Gastrocnemius medialis (tissue), 4 donors: ENCODE data around the gene CCDC85A. TPM values are rescaled to one million over a fixed set of nuclear protein-coding genes. Genes with fewer than 3 reads are reported as not detected.

Source experiments
- ATAC-seq, 2 donors: fragments of 150-250 bp; one replicate each; pipeline ENCODE4 v1.9.1; 2016
- DNase-seq, 2 donors: peaks; one replicate each; pipeline ENCODE4 v3.0.0-alpha.2; 2019
- H3K27ac ChIP-seq, 4 donors: fragments of 200-600 bp; sonication (generic); 1 replicate in 1 of 4; 2 replicates in 3 of 4; pipeline ENCODE4 v1.5.1; 2016 to 2018; ENCODE audit warnings: mild to moderate bottlenecking in 2 of 4, moderate library complexity in 1 of 4
- H3K27me3 ChIP-seq, 3 donors: fragments of 200-600 bp; sonication (generic) in 2 of 3; 1 replicate in 1 of 3; 2 replicates in 2 of 3; pipeline versions ENCODE4 v1.5.1 to v1.6.0; 2016 to 2019; ENCODE audit warnings: mild to moderate bottlenecking in 1 of 3, moderate library complexity in 1 of 3
- H3K36me3 ChIP-seq, 2 donors: fragments of 200-600 bp; sonication (generic) in 1 of 2; one replicate each; pipeline ENCODE4 v1.5.1; 2017 to 2018
- H3K4me1 ChIP-seq, 2 donors: fragments of 200-600 bp; sonication (generic) in 1 of 2; one replicate each; pipeline ENCODE4 v1.5.1; 2016 to 2017; ENCODE audit warnings: mild to moderate bottlenecking in 2 of 2
- H3K4me3 ChIP-seq, 4 donors: fragments of 200-600 bp; sonication (generic) in 3 of 4; 1 replicate in 1 of 4; 2 replicates in 3 of 4; pipeline ENCODE4 v1.5.1; 2016 to 2019; ENCODE audit warnings: mild to moderate bottlenecking in 2 of 4
- H3K9me3 ChIP-seq, 3 donors: fragments of 200-600 bp; sonication (generic) in 2 of 3; 1 replicate in 1 of 3; 2 replicates in 2 of 3; pipeline ENCODE4 v1.5.1; 2016 to 2019
- POLR2A ChIP-seq, 2 donors: fragments of 450-650 bp; IDR thresholded peaks; one replicate each; pipeline ENCODE4 v1.6.1; 2017; ENCODE audit warnings: antibody characterized with exemption in 2 of 2, mild to moderate bottlenecking in 2 of 2, moderate library complexity in 2 of 2
- in situ Hi-C, 4 donors: fragments of 200-750 bp; cut with MboI; loops; one replicate each; pipeline versions ENCODE4 v1.15.0 to v1.8.0; 2017; ENCODE audit warnings: low sequenced_read_pairs in 4 of 4
- intact Hi-C: fragments of 100-400 bp; cut with DNase I; formaldehyde crosslinking; loops from one replicate; pipeline ENCODE4 v1.15.1; 2023; ENCODE audit warnings: low total_unique reads
- total RNA-seq, 4 donors: library from RNA; depleted of rRNA; stranded (reverse); fragments of >200 nt; gene quantifications; one replicate each; pipeline versions ENCODE4 v1.1.0 to v1.2.3, GENCODE V29; 2016
- TF ChIP-seq, protein P1 (sequence below), 5 experiments: fragments of 450-650 bp in 3 of 5; fragments of 200-600 bp in 2 of 5; sonication (generic) in 2 of 5; IDR thresholded peaks in 4 of 5; conservative IDR thresholded peaks in 1 of 5; 1 replicate in 4 of 5; 2 replicates in 1 of 5; pipeline ENCODE4 v1.5.1; 2016 to 2019; ENCODE audit warnings: antibody characterized with exemption in 5 of 5, mild to moderate bottlenecking in 3 of 5, moderate library complexity in 3 of 5

The CCDC85A gene
- total RNA-seq, 4 donors from 2014 or later: 4.6 to 8.2 (median 6.1) TPM

DNA sequence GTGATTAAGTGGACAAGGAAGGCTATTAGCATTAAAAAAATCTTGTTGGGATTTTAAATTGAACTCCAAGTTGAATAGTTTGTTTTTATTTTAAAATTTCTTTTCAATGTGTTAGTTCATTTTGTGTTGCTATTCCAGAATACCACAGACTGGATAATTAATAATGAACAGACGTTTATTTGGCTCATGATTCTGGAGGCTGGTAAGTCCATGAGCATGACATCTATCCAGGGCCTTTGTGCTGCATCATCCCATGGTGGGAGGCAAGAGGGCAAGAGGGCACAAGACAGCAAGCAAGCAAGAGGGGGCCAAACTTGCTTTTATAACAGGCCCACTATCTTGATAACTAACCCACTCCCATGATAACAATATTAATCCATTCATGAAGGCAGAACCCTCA is 22.5 kb downstream of the CCDC85A start:
- Histone ChIP-seq H3K27ac (no peak overlapping the region), H3K4me1 (no peaks in the 10 kb centered on the region), H3K4me3 (no peak overlapping the region), H3K27me3 (no peaks in the 10 kb centered on the region), H3K9me3 (no peaks in the 10 kb centered on the region), H3K36me3 (no peaks in the 10 kb centered on the region)
- DNase-seq: no peak
- ATAC-seq: no peak
- intact Hi-C loops (no loop called here), in situ Hi-C loops (no loop called here)
- TF ChIP-seq, protein P1, sequence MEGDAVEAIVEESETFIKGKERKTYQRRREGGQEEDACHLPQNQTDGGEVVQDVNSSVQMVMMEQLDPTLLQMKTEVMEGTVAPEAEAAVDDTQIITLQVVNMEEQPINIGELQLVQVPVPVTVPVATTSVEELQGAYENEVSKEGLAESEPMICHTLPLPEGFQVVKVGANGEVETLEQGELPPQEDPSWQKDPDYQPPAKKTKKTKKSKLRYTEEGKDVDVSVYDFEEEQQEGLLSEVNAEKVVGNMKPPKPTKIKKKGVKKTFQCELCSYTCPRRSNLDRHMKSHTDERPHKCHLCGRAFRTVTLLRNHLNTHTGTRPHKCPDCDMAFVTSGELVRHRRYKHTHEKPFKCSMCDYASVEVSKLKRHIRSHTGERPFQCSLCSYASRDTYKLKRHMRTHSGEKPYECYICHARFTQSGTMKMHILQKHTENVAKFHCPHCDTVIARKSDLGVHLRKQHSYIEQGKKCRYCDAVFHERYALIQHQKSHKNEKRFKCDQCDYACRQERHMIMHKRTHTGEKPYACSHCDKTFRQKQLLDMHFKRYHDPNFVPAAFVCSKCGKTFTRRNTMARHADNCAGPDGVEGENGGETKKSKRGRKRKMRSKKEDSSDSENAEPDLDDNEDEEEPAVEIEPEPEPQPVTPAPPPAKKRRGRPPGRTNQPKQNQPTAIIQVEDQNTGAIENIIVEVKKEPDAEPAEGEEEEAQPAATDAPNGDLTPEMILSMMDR (IDR thresholded peaks at IDR 0.05 in 4 of 5, conservative IDR thresholded peaks at IDR 0.05 in 1 of 5): no peak
- no peak for TF ChIP-seq POLR2A (IDR thresholded peaks at IDR 0.05)

DNA sequence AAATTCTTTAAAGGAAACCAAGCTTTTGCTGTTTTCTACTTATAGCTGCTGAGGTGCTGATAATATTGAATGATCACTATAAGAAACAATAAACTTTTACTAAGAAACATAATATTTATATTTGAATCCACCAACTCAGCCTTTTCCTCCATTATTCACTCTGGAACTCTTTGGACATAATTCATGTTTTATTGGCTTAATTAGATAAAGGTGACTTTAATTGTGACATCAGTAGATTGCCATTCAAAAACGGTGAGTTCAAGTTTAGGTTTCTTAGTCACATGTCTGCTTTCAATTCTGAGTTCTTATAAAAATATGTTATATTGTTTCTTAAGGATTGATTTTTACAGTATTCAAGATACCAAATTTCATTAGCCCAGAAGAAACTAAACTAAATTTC is 24.0 kb downstream of the CCDC85A start:
- in situ Hi-C loops (no loop called here), intact Hi-C loops (no loop called here)
- H3K27ac ChIP-seq: no peak overlapping the region
- H3K27me3 ChIP-seq: no peaks in the 10 kb centered on the region
- no peak for DNase-seq
- H3K4me1 ChIP-seq: no peaks in the 10 kb centered on the region
- H3K4me3 ChIP-seq: no peak overlapping the region
- no peaks in the 10 kb centered on the region for H3K9me3 ChIP-seq
- no peaks in the 10 kb centered on the region for H3K36me3 ChIP-seq
- no peak for TF ChIP-seq POLR2A (IDR thresholded peaks at IDR 0.05)
- TF ChIP-seq, protein P1 (IDR thresholded peaks at IDR 0.05 in 4 of 5, conservative IDR thresholded peaks at IDR 0.05 in 1 of 5): no peak
- no peak for ATAC-seq

DNA sequence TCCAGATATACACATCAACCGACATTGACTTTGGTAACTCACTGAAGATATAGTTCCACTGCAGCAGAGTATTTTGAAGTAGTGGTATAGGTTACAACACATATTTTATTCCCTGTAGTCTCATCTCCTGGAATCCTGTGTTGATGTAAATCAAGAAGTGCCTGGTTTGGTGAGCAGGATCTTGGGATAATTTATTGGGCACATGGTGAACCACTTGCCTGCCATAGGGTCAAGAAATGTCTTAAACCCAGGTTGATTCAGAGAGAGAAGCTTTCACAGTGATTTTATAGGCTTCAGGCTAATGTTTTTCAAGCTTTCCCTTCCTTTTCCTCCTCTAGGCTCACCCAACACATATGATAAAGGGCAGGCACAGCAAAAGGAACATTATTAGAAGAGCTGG is 24.6 kb downstream of the CCDC85A start:
- no peak for DNase-seq
- TF ChIP-seq POLR2A (IDR thresholded peaks at IDR 0.05): no peak
- TF ChIP-seq, protein P1 (IDR thresholded peaks at IDR 0.05 in 4 of 5, conservative IDR thresholded peaks at IDR 0.05 in 1 of 5): no peak
- ATAC-seq: no peak
- Histone ChIP-seq H3K9me3 (no peaks in the 10 kb centered on the region), H3K27me3 (no peaks in the 10 kb centered on the region), H3K4me3 (no peak overlapping the region), H3K36me3 (no peaks in the 10 kb centered on the region), H3K4me1 (no peaks in the 10 kb centered on the region), H3K27ac (no peak overlapping the region)
- in situ Hi-C loops: no loop called here
- intact Hi-C loops: no loop called here

DNA sequence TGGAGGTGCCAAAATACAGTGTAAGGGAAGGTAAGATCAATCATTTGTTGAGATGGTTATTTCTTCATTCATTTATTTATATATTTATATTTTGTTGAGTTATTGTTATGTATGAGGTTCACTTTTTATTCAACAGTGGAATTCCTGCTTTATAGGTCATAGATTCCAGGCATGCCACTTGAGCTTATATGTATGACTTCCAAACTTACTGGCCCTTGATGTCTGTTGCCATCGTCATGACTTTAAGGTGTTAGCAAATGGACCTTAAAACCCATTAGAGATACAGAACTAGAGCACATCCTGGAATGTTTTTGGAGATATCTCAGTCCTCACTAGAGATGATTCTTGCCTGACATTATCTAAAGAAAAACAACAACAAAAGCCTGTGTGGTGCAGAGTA is 25.9 kb downstream of the CCDC85A start:
- H3K27me3 ChIP-seq: no peaks in the 10 kb centered on the region
- H3K27ac ChIP-seq: no peak overlapping the region
- no peaks in the 10 kb centered on the region for H3K9me3 ChIP-seq
- ATAC-seq: no peak
- TF ChIP-seq POLR2A (IDR thresholded peaks at IDR 0.05): no peak
- TF ChIP-seq, protein P1 (IDR thresholded peaks at IDR 0.05 in 4 of 5, conservative IDR thresholded peaks at IDR 0.05 in 1 of 5): no peak
- in situ Hi-C loops: no loop called here
- intact Hi-C loops: no loop called here
- no peaks in the 10 kb centered on the region for H3K36me3 ChIP-seq
- DNase-seq: no peak
- H3K4me1 ChIP-seq: no peaks in the 10 kb centered on the region
- H3K4me3 ChIP-seq: no peak overlapping the region

DNA sequence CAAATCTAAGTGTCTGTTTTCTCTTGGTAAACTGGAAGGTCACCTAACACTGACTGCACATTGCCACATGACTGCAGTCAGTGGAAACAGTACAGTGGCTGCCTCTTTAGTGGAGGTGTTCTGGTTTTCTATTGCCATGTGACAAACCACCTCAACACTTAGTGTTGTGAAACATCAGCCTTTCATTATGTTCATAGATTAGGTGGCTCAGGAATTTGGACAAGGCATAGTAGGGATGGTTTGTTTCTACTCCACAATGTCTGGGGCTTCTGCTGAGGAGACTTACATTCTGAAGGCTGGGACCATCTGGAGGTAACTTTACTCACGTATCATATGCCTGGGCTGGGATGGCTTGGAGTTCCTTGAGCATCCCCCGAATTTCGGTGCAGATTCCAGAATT is 26.5 kb downstream of the CCDC85A start:
- DNase-seq: no peak
- ATAC-seq: no peak
- in situ Hi-C loops (no loop called here), intact Hi-C loops (no loop called here)
- H3K27ac ChIP-seq: no peak overlapping the region
- no peaks in the 10 kb centered on the region for H3K36me3 ChIP-seq
- TF ChIP-seq, protein P1 (IDR thresholded peaks at IDR 0.05 in 4 of 5, conservative IDR thresholded peaks at IDR 0.05 in 1 of 5): no peak
- TF ChIP-seq POLR2A (IDR thresholded peaks at IDR 0.05): no peak
- H3K4me1 ChIP-seq: no peaks in the 10 kb centered on the region
- no peak overlapping the region for H3K4me3 ChIP-seq
- H3K9me3 ChIP-seq: no peaks in the 10 kb centered on the region
- H3K27me3 ChIP-seq: no peaks in the 10 kb centered on the region
